ENCODE data around the gene USP32. TPM values are rescaled to one million over a fixed set of nuclear protein-coding genes. Genes with fewer than 3 reads are reported as not detected.
A peak's percentile ranks its signal among the peaks of the same experiment; 100 is the strongest.

Gene USP32
- total and polyA plus RNA-seq, 2 donors (not counting 1 experiment from before 2014, with no cell fraction given) = 7.7 to 48.8 TPM

DNA sequence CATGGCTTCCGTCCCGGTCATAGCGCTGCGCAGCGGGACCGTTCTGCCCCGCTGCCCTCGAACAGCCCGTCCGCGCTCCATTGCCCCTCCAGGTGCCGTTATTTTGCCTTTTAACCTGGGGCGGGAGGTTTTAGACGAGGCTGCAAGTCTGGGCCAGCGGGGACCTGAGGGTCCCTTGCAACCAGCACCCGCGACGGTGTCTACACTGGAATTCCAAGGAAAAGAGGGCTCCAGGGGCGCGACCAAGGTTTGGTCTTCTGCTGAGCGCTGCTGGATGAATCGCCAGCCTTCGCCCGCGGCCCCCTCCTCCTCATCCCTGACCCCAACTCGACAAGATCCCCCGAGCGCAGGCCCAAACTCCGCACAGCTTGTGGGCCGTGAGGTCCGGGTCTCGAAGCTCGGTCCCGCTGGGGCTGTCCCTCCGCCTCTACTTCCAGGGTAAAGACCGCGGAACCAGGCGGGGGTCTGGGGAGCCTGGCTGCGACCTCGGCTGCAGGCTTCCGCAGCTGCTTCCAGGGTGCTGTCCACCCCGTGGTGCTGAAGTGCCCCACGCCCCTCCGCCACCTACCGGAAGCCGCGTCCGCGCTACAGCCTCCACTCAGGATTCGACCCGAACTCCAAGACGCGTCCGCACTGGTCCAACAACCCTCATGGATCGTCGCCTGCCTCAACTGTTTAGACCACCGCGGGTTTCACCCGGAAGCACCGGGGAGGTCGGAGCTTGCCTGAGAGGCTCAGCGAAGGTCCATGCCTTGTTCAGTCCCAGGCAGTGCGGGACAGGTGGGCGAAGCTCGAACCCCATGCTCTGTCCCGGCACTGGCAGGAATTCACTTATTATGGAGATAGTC, 252.3 kb downstream of the USP32 start:
- Histone ChIP-seq H3K79me2 (ENCODE audit: control insufficient read depth, insufficient read depth, low read length) (no peaks in the 10 kb centered on the region), H4K20me1 (ENCODE audit: control insufficient read depth, insufficient read depth, low read length, poor library complexity, severe bottlenecking) (no peaks in the 10 kb centered on the region), H3K4me2 (replicated peaks; ENCODE audit: low read depth, low read length, poor library complexity, severe bottlenecking) (peak overlapping the region; percentile 59), H2AFZ (ENCODE audit: insufficient read depth, low read depth, low read length, poor library complexity, severe bottlenecking) (no peak overlapping the region), H3K9me3 (ENCODE audit: control extremely low read depth in 1 of 3, control insufficient read depth in 2 of 3, insufficient read depth in 1 of 3, low read length in 2 of 3) (peaks cover 0 to 38% (median 0%) of the 10 kb centered on the region in 3 donors), H3K27ac (ENCODE audit: low read length in 2 of 2) (no peak overlapping the region), H3K27me3 (replicated peaks in 1 of 4; ENCODE audit: control extremely low read depth in 1 of 4, control insufficient read depth in 3 of 4, insufficient read depth in 4 of 4, low read length in 3 of 4) (peaks cover 0 to 55% (median 34%) of the 10 kb centered on the region in 4 experiments), H3K4me1 (ENCODE audit: control insufficient read depth in 2 of 2, insufficient read depth in 2 of 2, low read length in 2 of 2) (peaks cover 44 to 49% of the 10 kb centered on the region in 2 donors), H3K4me3 (ENCODE audit: control extremely low read depth in 1 of 5, extremely low read depth in 1 of 5, insufficient read depth in 1 of 5, low read depth in 2 of 5, low read length in 4 of 5) (peak overlapping the region in 1 of 5 experiments; percentile 9), H3K36me3 (replicated peaks in 1 of 2; ENCODE audit: control extremely low read depth in 1 of 2, control insufficient read depth in 1 of 2, extremely low read depth in 1 of 2, insufficient read depth in 2 of 2, low read length in 1 of 2) (no peaks in the 10 kb centered on the region), H3K9ac (ENCODE audit: low read length) (no peak overlapping the region)
- peak; percentile 28 for ATAC-seq (ENCODE audit: low read depth)
- intact Hi-C loops (cut with micrococcal nuclease) = loop anchor here (10.0 kb wide), 2 partner anchors 55 to 465 kb away; partner anchors contain the start of gene PPM1D
- H3K9me3 Mint-ChIP-seq (ENCODE audit: insufficient read depth) = no peaks in the 10 kb centered on the region
- CTCF ChIA-PET = interaction anchor here (0.9 to 1.7 kb wide), 2 partner anchors 41 to 258 kb away, joined by 3 to 5 read pairs; no protein-coding TSS in a partner anchor
- peaks cover 39% of the 10 kb centered on the region for H3K27me3 Mint-ChIP-seq
- H3K4me3 Mint-ChIP-seq = peak overlapping the region; percentile 34
- POLR2A ChIA-PET = interaction anchor here (0.9 kb wide), 1 partner anchor 61 kb away, joined by 8 read pairs; the partner anchor contains the start of gene HEATR6
- H3K27ac Mint-ChIP-seq = no peak overlapping the region
- peaks cover 52% of the 10 kb centered on the region for H3K4me1 Mint-ChIP-seq
- DNase-seq = peak; percentile 79
- WGBS (ENCODE audit: insufficient coverage) = 8% methylated on average over 66 of the region's 66 CpGs
- no peak for TF ChIP-seq EZH2 (IDR thresholded peaks at IDR 0.05; ENCODE audit: borderline replicate concordance, insufficient read depth, low read depth, low read length, poor library complexity, severe bottlenecking)
- TF ChIP-seq CTCF (IDR thresholded peaks at IDR 0.05) = peak; percentile 61

All from B cell (primary cell).